ENCODE measurements around the gene MEF2C.
A peak's percentile ranks its signal among the peaks of the same experiment; 100 is the strongest.

The MEF2C gene

GRCh38 chr5:88729829-88730182, 153.2 kb downstream of the MEF2C start:
- DNase-seq (ENCODE audit: insufficient read length, low spot score), result no peak
- FAIRE-seq, result no peak

GRCh38 chr5:88729084-88729828, 153.7 kb downstream of the MEF2C start:
- FAIRE-seq, result peak; percentile 95
- DNase-seq (ENCODE audit: insufficient read length, low spot score), result no peak

- DNase-seq (ENCODE audit: insufficient read length, low spot score), result no peak
- FAIRE-seq, result no peak
These were observed 155.2 kb downstream of the MEF2C start for GRCh38 chr5:88727705-88728313.

- DNase-seq (ENCODE audit: insufficient read length, low spot score), result no peak
- FAIRE-seq, result no peak
These were observed 157.5 kb downstream of the MEF2C start for GRCh38 chr5:88725454-88725853.

GRCh38 chr5:88724201-88724600, 158.8 kb downstream of the MEF2C start:
- no peak for DNase-seq (ENCODE audit: insufficient read length, low spot score)
- peak; percentile 28 for FAIRE-seq

- no peak for FAIRE-seq
These were observed 160.4 kb downstream of the MEF2C start for GRCh38 chr5:88722546-88723073.

GRCh38 chr5:88719434-88719833, 163.6 kb downstream of the MEF2C start:
- FAIRE-seq, result no peak
- no peak for DNase-seq (ENCODE audit: insufficient read length, low spot score)

More at GRCh38 chr5:88722546-88723073, 160.4 kb downstream of the MEF2C start:
- no peak for DNase-seq (ENCODE audit: insufficient read length, low spot score)

GRCh38 chr5:88718736-88719135, 164.2 kb downstream of the MEF2C start:
- FAIRE-seq (no peak), DNase-seq (ENCODE audit: insufficient read length, low spot score) (no peak)

GRCh38 chr5:88716101-88716500, 166.9 kb downstream of the MEF2C start:
- DNase-seq (ENCODE audit: insufficient read length, low spot score), result no peak

GRCh38 chr5:88715503-88715902, 167.5 kb downstream of the MEF2C start:
- FAIRE-seq (peak; percentile 11), DNase-seq (ENCODE audit: insufficient read length, low spot score) (no peak)

More at GRCh38 chr5:88716101-88716500, 166.9 kb downstream of the MEF2C start:
- no peak for FAIRE-seq

- no peak for FAIRE-seq
- DNase-seq (ENCODE audit: insufficient read length, low spot score), result no peak
These were observed 169.2 kb downstream of the MEF2C start for GRCh38 chr5:88713818-88714217.

- DNase-seq (ENCODE audit: insufficient read length, low spot score), result no peak
- no peak for FAIRE-seq
These were observed 174.1 kb downstream of the MEF2C start for GRCh38 chr5:88708682-88709398.

GRCh38 chr5:88708021-88708420, 175.0 kb downstream of the MEF2C start:
- DNase-seq (ENCODE audit: insufficient read length, low spot score) (no peak), FAIRE-seq (no peak)

GRCh38 chr5:88707216-88707965, 175.6 kb downstream of the MEF2C start:
- no peak for FAIRE-seq
- no peak for DNase-seq (ENCODE audit: insufficient read length, low spot score)

GRCh38 chr5:88702332-88702731, 180.7 kb downstream of the MEF2C start:
- no peak for DNase-seq (ENCODE audit: insufficient read length, low spot score)

GRCh38 chr5:88700121-88700520, 182.9 kb downstream of the MEF2C start:
- DNase-seq (ENCODE audit: insufficient read length, low spot score), result no peak
- FAIRE-seq, result no peak

More at GRCh38 chr5:88702332-88702731, 180.7 kb downstream of the MEF2C start:
- FAIRE-seq, result no peak

GRCh38 chr5:88698290-88698689, 184.7 kb downstream of the MEF2C start:
- DNase-seq (ENCODE audit: insufficient read length, low spot score) (no peak), FAIRE-seq (no peak)

- FAIRE-seq (no peak), DNase-seq (ENCODE audit: insufficient read length, low spot score) (no peak)
These were observed 186.5 kb downstream of the MEF2C start for GRCh38 chr5:88696466-88696865.

GRCh38 chr5:88695931-88696330, 187.1 kb downstream of the MEF2C start:
- no peak for FAIRE-seq
- no peak for DNase-seq (ENCODE audit: insufficient read length, low spot score)

- DNase-seq (ENCODE audit: insufficient read length, low spot score) (no peak), FAIRE-seq (no peak)
These were observed 187.8 kb downstream of the MEF2C start for GRCh38 chr5:88695232-88695631.
